GM18508 (cell line): ENCODE results near the gene SACS.
"Not testable (repeated sequence)": the region's sequence is repeated elsewhere in the genome, so short reads cannot be mapped to it uniquely, and the experiment has no call there.

Source experiments
- ATAC-seq: cut with Tn5 transposase; IDR thresholded peaks from one replicate; pipeline ENCODE4 v1.9.1; 2021; ENCODE audit warnings: moderate number of reproducible peaks; ENCODE audit not compliant: insufficient read depth, unreplicated experiment

Gene SACS

GRCh38 chr13:23458989-23459388 is 25.5 kb upstream of the SACS start:
- no peak for ATAC-seq

GRCh38 chr13:23456437-23457210 is 23.1 kb upstream of the SACS start:
- no peak for ATAC-seq

GRCh38 chr13:23455401-23456185 is 22.1 kb upstream of the SACS start:
- ATAC-seq = no peak

- ATAC-seq = no peak
Measured at GRCh38 chr13:23453132-23453531, 19.6 kb upstream of the SACS start.

- ATAC-seq = no peak
Measured at GRCh38 chr13:23450340-23451046, 17.0 kb upstream of the SACS start.

- ATAC-seq = no peak
Measured at GRCh38 chr13:23449398-23450162, 16.1 kb upstream of the SACS start.

DNA sequence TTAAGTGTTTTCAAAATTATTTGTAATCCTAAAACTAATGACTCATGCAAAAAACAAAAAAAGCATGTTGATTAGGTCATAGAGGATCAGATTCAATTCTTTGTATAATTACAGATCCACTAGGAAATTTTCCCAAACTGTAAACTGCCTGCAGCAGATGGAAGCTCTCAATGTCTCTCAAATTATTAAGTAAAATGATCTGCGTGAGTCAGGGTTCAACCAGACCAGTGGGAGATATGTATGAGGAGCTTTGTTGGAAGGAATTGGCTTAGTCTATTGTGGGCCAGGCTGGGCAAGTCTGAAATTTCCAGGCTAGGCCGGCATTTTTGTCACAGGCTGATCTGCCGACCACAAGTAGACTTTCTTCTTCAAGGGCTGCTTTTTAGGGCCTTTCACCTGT is 14.4 kb upstream of the SACS start:
- ATAC-seq = no peak

DNA sequence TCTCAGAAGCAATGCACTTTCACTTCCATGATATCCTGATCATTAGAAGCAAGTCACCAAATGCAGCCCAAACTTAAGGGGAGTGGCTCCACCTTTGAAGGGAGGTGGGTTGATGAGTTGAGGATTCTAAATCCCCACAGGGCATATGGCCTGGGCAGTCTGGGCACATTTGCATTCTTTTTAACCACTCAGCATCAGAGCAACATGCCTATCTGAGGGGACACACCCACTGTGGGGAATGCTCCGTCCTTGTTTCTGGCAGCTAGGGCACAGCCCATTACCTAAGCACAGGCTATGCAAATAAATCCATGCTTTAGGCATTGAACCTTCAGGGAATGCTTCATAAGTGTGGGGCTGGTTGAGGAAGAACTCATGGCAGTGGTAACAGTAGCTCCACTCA is 12.3 kb upstream of the SACS start:
- no peak for ATAC-seq

DNA sequence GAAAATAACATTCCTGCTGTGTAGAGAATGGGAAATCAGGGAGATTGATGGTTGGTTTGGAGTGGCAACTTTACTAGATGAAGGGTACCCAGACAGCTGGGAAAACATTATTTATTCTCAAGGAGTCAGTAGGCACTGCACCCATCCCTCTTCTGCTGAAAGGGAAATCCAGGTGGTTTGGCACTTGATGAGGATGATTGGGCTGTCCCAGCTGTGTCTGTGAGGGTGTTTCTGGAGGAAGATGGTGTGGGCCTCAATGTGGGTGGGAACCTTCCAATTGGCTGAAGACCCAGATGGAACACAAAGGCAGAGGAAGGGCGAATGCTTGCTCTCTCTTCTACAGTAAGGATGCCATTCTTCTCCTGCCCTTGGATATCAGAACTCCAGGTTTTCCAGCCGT is 10.4 kb upstream of the SACS start:
- ATAC-seq = no peak

- no peak for ATAC-seq
Measured at GRCh38 chr13:23443110-23443509, 9.6 kb upstream of the SACS start.

DNA sequence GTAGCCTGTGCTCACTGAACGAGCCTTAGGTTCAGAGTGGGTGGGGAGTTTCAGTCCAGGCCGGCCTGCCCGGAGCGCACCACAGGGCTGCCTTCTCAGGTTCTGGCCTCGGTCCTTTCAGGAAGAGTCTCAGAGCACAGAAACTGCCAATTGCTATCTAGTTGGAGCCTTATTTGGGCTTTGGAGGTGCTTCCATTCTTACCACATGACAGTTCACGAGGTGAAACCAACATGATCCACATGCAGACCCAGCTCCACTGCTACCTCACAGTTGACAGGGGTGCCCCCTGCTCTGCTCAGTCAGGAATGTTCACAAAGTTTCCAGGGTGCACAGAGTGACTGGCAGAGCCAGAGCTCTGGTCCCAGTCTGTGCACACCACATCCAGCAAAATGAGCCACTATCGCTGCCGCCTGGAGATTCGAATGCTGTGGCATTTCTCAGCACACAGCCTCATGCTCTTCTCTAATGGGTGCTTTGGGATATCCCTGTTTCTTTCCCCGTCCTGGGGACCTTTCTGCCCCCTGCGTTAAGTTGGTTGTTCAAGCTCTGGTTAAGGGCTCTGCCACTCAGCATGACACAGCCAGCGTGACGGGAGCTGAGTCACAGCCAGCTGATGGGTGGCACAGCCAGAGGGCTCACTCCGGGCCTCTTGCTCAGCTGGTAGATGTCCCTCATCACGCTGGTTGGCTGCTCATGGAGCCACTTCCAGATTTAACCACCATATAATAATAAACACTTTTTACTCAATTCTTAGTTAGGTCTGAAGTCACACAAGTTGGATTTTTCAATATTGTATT is 7.5 kb upstream of the SACS start:
- ATAC-seq = no peak

DNA sequence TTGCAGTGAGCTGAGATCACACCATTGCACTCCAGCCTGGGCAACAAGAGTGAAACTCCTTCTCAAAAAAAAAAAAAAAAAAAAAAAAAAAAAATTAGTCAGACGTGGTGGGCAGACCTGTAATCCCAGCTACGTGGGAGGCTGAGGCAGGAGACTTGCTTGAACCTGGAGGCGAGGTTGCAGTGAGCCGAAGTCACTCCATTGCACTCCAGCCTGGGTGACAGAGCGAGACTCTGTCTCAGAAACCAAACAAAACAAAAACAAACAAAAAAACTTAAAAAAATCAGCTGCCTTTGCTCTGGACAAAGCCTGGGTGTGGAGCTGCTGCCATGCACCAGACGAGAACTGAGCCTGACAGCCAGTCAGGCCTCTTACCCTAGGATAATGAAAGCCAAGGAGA is 6.8 kb upstream of the SACS start:
- not testable (repeated sequence) for ATAC-seq

DNA sequence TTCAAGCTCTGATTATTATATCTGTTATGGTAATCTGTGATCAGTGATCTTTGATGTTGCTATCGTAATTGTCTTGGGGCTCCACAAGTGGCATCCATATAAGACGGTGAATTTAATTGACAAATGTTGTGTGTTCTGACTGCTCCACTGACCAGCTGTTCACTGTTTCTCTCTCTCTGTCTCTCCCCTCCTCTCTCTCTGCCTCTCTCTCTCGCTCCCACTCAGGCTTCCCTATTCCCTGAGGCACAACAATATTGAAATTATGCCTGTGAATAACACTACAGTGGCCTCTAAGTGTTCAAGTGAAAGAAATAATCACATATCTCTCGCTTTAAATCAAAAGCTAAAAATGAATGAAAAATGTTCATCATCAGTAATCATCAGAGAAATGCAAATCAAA is 4.4 kb upstream of the SACS start:
- ATAC-seq = no peak

GRCh38 chr13:23436680-23437079 is 3.2 kb upstream of the SACS start:
- ATAC-seq = no peak

DNA sequence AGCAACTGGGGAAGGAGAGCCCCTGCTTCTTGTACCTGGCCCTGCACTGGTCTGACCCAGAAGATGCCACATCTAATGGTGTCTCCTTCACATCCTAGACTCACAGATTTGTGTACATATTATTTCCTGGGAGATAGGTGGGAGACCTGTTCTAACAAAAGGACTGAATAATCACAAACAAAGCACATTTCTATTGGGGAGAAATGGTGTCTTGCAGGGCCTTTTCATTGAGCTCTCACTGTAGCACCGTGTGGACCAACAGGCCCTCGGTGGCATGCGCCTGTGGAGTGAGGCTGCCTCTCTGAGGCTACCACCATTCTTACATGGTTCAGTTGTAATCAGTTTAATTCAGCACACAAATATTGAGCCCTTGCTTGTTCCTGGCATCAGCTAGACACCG is 989 bp upstream of the SACS start:
- ATAC-seq = no peak

GRCh38 chr13:23432626-23433025 is 876 bp downstream of the SACS start:
- ATAC-seq = no peak

GRCh38 chr13:23430664-23431063 is 2.8 kb downstream of the SACS start:
- no peak for ATAC-seq

DNA sequence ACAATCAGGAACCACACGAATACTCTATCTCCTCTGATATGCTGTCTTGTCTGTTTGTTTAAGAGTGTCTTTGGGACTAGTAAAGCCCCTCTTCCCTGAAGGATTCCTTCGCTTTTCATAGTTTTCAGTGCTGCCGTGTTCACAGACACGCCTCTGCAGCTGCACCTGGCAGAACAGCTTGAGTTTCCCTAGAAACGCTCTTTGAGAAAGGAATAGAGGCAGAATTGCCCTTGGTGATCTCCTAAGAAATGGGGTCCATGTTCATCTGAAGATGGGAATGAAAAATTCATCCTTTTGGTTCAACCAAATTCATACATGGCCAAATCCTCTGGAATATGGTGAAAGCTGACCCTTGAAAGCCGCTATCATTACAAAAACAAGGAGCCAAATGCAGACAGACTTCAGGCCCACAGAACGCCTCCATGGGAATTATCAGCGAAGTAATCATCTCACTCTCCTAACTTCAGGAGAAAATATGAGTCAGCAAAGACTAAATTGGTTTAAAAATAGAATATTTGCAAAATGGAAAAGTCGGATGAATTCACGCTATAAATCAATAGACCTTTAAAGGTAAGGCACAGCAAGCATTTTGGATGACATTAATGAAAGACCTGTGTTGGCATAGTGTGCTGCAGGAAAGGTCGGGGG is 5.5 kb downstream of the SACS start:
- ATAC-seq = no peak

GRCh38 chr13:23427342-23427843 is 6.1 kb downstream of the SACS start:
- no peak for ATAC-seq
